ENCODE data around the gene OR13C8. TPM values are rescaled to one million over a fixed set of nuclear protein-coding genes. Genes with fewer than 3 reads are reported as not detected.
A peak's percentile ranks its signal among the peaks of the same experiment; 100 is the strongest.

The OR13C8 gene
- total and polyA plus RNA-seq, 2 of the 8 experiments (the other 6 are each of a cell fraction or from before 2014, with no cell fraction given) = not detected

DNA sequence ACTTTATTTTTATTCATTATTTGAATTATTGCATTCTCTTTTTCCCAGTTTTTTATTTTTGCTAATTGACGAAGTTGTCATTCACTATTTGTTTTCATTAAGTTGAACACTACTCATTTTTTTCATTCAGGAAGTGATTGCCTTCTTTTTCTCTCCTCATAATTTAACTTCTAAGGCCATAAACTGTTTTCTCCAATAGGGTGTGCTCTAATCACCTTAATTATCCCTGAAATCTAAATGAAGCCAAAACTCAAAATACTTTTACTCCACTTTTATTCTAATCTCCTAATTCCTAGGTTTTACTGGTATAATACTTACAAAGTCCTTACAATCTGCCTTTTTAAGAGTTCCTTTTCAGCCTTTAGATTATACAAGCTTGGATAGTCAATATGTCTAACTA lies 39.4 kb downstream of the OR13C8 start:
- Histone ChIP-seq H3K23ac (ENCODE audit: insufficient read length) (no peak overlapping the region), H3K23me2 (ENCODE audit: low read depth, low read length) (no peaks in the 10 kb centered on the region), H3K4ac (replicated peaks; ENCODE audit: insufficient read length, low read depth, low read length) (no peak overlapping the region), H2BK12ac (ENCODE audit: low read depth, low read length) (no peak overlapping the region), H3K27ac (ENCODE audit: low read depth, low read length) (no peak overlapping the region), H4K91ac (replicated peaks; ENCODE audit: insufficient read length, low read length) (no peak overlapping the region), H3K18ac (ENCODE audit: extremely low read depth, low read length) (no peak overlapping the region), H3K56ac (replicated peaks; ENCODE audit: insufficient read length, low read depth, low read length) (no peak overlapping the region), H4K20me1 (replicated peaks in 1 of 2; ENCODE audit: control insufficient read depth in 1 of 2, insufficient read depth in 2 of 2, low read length in 2 of 2) (no peaks in the 10 kb centered on the region), H3K27me3 (replicated peaks in 1 of 4; ENCODE audit: control insufficient read depth in 3 of 4, extremely low read depth in 1 of 4, insufficient read depth in 3 of 4, low read length in 3 of 4) (no peaks in the 10 kb centered on the region), H3K9me3 (ENCODE audit: insufficient read depth in 2 of 2, low read depth in 1 of 2, low read length in 1 of 2) (no peaks in the 10 kb centered on the region), H2BK120ac (replicated peaks; ENCODE audit: low read depth, low read length) (no peak overlapping the region), H3K79me1 (ENCODE audit: low read depth, low read length) (no peaks in the 10 kb centered on the region), H2BK20ac (ENCODE audit: low read length) (no peak overlapping the region), H2BK5ac (ENCODE audit: low read depth, low read length) (no peak overlapping the region), H3K36me3 (ENCODE audit: control insufficient read depth in 2 of 4, insufficient read depth in 4 of 4, low read length in 3 of 4) (no peaks in the 10 kb centered on the region), H2AK5ac (ENCODE audit: low read depth, low read length) (no peak overlapping the region), H2AFZ (ENCODE audit: low read length) (no peak overlapping the region), H3K4me1 (replicated peaks in 1 of 4; ENCODE audit: control insufficient read depth in 3 of 4, insufficient read depth in 4 of 4, low read length in 3 of 4) (no peaks in the 10 kb centered on the region), H4K8ac (ENCODE audit: extremely low read depth, insufficient read depth, low read length) (no peak overlapping the region), H3K4me3 (ENCODE audit: extremely low read depth in 1 of 4, insufficient read depth in 2 of 4, low read depth in 3 of 4, low read length in 4 of 4) (no peak overlapping the region), H3K4me2 (ENCODE audit: insufficient read depth in 1 of 2, low read depth in 2 of 2, low read length in 2 of 2) (no peak overlapping the region), H4K5ac (ENCODE audit: insufficient read length, low read depth, low read length) (no peak overlapping the region), H3K14ac (ENCODE audit: insufficient read length) (no peak overlapping the region), H2BK15ac (ENCODE audit: low read length) (no peak overlapping the region), H3K79me2 (ENCODE audit: control insufficient read depth in 1 of 2, insufficient read depth in 2 of 2, low read length in 2 of 2) (no peaks in the 10 kb centered on the region), H3K9ac (replicated peaks in 1 of 4; ENCODE audit: extremely low read depth in 1 of 4, low read depth in 3 of 4, low read length in 3 of 4) (no peak overlapping the region)
- no peak for FAIRE-seq
- ChIA-PET CTCF (ENCODE audit: partially characterized antibody) (no interaction called here), POLR2A (ENCODE audit: partially characterized antibody) (no interaction called here)
- no peak for DNase-seq (ENCODE audit: low read depth in 1 of 2, low spot score in 2 of 2)
- 60% methylated on average over 1 of the region's 1 CpG; no CpG with 5 or more reads in 1 of the 2 experiments for WGBS, 2 experiments (ENCODE audit: extremely low coverage in 1 of 2, insufficient coverage in 1 of 2, insufficient read length in 1 of 2, insufficient replicate concordance in 2 of 2, low coverage in 1 of 2, low lambda C conversion rate in 2 of 2, missing lambda C conversion rate in 1 of 2)
- TF ChIP-seq ZNF274 (IDR thresholded peaks at IDR 0.05; ENCODE audit: borderline replicate concordance, extremely low read depth, low read length) (no peak), CHD2 (IDR thresholded peaks at IDR 0.05; ENCODE audit: low read length) (no peak), CHD1 (IDR thresholded peaks at IDR 0.05; ENCODE audit: low read depth, low read length) (no peak), JUN (IDR thresholded peaks at IDR 0.05; ENCODE audit: low read depth, low read length) (no peak), SRF (IDR thresholded peaks at IDR 0.05; ENCODE audit: low read depth, low read length) (no peak), SIX5 (IDR thresholded peaks at IDR 0.05; ENCODE audit: low read depth, low read length) (no peak), NANOG (IDR thresholded peaks at IDR 0.05; ENCODE audit: insufficient read depth, low read depth, low read length, poor library complexity, severe bottlenecking) (no peak), POLR2A (IDR thresholded peaks at IDR 0.05; ENCODE audit: control extremely low read depth in 1 of 2, low read depth in 2 of 2, low read length in 2 of 2) (no peak), HDAC6 (IDR thresholded peaks at IDR 0.05; ENCODE audit: low read depth, low read length) (no peak), EGR1 (IDR thresholded peaks at IDR 0.05; ENCODE audit: borderline replicate concordance, low read depth, low read length) (no peak), BACH1 (IDR thresholded peaks at IDR 0.05; ENCODE audit: low read length) (no peak), SAP30 (IDR thresholded peaks at IDR 0.05; ENCODE audit: insufficient read depth, insufficient replicate concordance, low read length) (no peak)
- TF ChIP-seq, protein P1, sequence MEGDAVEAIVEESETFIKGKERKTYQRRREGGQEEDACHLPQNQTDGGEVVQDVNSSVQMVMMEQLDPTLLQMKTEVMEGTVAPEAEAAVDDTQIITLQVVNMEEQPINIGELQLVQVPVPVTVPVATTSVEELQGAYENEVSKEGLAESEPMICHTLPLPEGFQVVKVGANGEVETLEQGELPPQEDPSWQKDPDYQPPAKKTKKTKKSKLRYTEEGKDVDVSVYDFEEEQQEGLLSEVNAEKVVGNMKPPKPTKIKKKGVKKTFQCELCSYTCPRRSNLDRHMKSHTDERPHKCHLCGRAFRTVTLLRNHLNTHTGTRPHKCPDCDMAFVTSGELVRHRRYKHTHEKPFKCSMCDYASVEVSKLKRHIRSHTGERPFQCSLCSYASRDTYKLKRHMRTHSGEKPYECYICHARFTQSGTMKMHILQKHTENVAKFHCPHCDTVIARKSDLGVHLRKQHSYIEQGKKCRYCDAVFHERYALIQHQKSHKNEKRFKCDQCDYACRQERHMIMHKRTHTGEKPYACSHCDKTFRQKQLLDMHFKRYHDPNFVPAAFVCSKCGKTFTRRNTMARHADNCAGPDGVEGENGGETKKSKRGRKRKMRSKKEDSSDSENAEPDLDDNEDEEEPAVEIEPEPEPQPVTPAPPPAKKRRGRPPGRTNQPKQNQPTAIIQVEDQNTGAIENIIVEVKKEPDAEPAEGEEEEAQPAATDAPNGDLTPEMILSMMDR (IDR thresholded peaks at IDR 0.05; ENCODE audit: control extremely low read depth in 1 of 3, insufficient read depth in 1 of 3, low read depth in 1 of 3, low read length in 3 of 3) = peak in 1 of 3 experiments; percentile 25; a peak in 2 of 4 replicates
